Activated CD8-positive, alpha-beta memory T cell treated with anti-CD3 and anti-CD28 coated beads, Interleukin-2, amount 50 U/mL, for 1 hour (primary cell): ENCODE measurements around the gene RPN1.

Experiments
- DNase-seq: peaks from one replicate; pipeline ENCODE4 v3.0.0-alpha.2; 2020; ENCODE audit errors: extremely low read depth

Gene RPN1

DNA sequence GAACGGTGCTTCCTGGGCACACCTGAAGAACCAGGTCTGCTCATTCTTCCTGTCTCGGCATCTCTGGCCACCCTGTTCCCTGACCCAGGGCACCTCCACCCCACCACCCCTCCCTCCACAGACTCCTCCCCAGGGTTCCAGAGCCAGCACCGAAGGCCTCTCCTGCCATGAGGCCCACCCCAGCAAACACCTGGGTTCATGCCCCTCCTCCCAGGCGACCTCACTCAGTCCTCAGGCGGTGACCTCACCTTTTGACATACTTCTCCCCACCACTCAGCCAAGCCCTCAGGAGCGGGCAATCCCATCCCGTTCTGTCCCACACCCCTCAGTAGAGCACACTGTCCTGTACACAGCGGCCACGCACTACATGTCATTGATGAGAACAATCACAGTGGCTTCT lies 72.3 kb downstream of the RPN1 start:
- no peak for DNase-seq

DNA sequence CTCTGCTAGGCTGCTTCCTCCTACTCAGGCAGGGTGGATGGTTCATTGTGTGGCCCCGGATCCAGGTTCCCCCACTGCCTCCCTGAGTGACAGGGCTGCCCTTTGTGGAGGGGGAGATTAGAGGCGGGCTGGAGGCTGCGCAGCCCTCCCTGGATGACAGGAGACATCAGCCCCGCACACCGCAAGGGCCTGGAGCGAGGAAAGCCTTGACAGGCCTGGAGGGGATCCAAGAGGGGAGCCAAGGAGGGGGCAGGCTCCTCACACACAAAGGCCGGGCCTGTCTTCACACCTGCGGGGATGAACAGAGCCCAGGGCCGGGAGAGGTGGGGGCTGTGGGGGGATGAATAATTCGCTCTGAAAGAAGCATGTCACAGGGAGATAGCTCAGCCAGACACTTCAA lies 72.9 kb downstream of the RPN1 start:
- DNase-seq = no peak

DNA sequence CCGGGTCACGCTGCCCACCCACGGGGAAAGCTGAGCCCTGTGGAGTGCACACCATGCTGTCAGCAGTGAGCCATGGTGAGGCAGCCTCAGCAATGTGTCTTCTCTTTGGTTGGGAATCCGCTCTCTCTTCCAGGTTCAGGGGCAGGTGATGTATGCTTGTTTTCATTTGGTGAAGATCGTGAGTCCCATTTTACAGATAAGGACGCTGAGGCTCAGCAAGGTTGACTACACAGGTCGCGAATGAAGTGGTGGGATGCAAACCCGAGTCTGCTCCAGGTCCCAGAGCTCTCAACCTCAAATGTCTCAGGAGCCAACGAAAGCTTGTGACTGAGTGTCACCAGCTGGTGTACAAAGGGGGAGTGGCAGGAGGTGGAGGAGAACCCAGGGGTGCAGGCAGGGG lies 74.3 kb downstream of the RPN1 start:
- no peak for DNase-seq

DNA sequence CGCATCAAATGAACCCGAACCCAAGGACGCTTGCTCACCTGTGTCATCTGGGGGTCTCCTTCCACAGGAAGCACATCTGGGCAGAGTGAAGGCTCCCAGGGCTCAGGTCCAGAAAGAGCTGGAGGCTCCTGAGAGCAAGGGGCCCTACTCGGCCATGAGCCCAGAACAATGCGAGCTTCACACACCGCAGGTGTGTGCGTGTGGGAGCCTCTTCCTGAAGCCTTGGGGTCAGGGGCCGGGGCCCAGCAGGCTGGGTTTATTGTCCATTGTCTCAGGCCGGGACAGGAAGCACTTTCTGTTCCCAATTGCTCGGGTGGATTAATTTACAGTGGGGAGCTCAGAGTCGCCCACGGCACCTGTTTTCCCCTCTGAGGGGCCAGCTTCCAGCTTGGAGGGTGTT lies 74.8 kb downstream of the RPN1 start:
- no peak for DNase-seq

DNA sequence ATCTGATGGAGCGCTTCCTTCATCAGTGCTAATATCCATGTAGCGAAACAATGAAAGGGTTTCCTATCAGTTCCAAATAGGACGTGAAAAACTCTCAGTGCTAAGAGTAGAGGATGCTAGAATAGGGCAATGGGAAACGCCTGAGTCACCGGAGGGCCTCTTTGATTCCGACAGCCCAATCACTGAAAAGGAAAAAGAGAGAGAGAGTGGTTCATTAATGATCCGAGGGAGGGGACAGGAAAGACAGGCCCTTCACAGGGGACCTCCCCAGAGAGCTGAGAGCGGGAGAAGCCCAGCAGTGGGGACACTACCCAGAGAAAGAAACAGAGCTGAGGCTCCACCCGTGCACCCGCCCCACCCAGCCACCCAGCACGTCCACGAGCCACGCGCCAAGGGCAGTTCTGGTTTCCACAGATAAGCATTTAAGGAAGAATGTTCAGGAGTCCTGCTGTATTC lies 76.9 kb downstream of the RPN1 start:
- DNase-seq = no peak

DNA sequence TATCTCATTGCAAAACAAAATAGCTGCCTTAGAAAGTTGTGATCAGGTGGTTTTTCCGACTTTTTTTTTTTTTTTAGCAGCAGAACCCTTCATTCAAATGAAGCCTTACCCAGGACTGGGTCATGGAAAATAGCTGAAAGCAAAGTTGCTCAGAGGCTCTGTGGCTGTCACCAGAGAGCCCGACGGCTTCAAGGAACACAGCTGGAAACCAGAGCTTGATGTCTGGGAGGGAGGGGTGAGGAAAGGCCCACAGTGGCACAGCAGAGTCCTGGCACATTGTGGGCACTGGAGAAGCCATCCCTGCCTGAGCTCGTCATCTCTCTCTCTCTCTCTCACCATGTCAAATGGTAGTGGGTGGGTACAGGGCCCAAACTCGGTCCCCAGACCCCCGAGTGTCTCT lies 77.5 kb downstream of the RPN1 start:
- no peak for DNase-seq

DNA sequence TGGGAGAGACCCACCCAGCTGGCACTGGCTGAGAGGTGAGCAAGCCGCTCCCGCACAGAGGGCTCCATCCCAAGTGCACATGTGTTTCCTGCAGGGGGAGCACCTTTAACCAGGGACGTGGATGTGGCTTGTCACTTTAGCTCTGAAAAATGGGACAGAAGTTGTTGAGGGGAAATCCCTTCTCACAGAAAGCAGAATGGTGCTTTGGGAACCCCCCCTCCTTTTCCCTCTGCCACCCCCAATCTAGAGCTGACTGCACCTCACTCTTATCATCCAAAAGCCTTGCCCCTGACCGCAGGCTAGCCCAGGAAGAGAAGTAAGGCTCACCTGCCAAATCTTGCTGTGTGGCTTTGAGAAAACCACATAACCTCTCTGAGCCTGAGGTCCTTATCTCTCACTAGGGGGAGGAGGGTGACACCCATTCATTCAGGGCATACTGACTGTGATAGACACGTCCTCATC lies 77.9 kb downstream of the RPN1 start:
- no peak for DNase-seq

DNA sequence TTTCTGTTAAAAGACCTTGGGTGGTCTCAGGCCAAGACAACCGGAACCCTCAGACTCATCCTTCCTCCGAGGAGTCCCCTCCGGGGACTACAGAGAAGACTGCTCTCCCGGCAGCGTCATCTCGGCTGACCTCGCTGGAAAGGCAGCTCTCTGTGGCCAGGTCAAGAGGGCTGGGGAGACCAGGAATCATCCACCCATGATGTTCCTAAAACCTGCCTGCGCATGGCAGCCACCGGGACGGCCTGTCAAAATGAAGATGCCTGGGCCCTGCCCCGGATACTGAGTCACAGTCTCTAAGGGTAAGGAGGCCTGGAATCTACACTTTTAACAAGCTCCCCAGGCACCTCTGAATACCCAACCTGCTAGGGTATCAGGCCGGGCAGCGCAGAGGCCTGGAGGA lies 78.6 kb downstream of the RPN1 start:
- no peak for DNase-seq
